Breast epithelium (tissue), 3 donors: ENCODE measurements around the gene GSTM3.

Experiments used
- POLR2A ChIP-seq: fragments of 450-650 bp; IDR thresholded peaks from one replicate; pipeline ENCODE4 v1.6.1; 2016; ENCODE audit warnings: antibody characterized with exemption, mild to moderate bottlenecking, moderate library complexity
- POLR2AphosphoS5 ChIP-seq, 3 donors: sonication (generic); formaldehyde crosslinking; IDR thresholded peaks; one replicate each; pipeline ENCODE4 v1.6.1; 2017; ENCODE audit warnings: antibody characterized with exemption in 3 of 3
- TF ChIP-seq, protein P1 (sequence below), 3 donors: fragments of 450-650 bp; IDR thresholded peaks; one replicate each; pipeline ENCODE4 v1.5.1; 2016 to 2017; ENCODE audit warnings: antibody characterized with exemption in 3 of 3, mild to moderate bottlenecking in 3 of 3, moderate library complexity in 3 of 3

DNA sequence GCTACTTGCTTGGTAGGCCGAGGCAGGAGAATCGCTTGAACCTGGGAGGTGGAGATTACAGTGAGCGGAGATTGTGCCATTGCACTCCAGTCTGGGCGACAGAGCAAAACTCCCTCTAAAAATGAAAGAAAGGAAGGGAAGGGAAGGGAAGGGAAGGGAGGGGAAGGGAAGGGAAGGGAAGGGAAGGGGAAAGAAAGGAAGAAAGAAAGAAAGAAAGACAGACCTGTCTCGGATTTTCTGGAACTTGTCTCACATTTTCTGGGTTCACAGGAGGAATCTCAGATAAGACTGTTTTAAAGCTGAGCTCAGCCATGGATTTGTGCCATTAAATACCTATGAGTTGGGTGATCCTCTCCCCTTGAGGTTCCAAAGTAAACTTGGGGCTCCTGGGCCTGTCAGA is 15.9 kb downstream of the GSTM3 start:
- TF ChIP-seq POLR2A (no peak), POLR2AphosphoS5 (IDR thresholded peaks at IDR 0.05) (no peak)
- TF ChIP-seq, protein P1, sequence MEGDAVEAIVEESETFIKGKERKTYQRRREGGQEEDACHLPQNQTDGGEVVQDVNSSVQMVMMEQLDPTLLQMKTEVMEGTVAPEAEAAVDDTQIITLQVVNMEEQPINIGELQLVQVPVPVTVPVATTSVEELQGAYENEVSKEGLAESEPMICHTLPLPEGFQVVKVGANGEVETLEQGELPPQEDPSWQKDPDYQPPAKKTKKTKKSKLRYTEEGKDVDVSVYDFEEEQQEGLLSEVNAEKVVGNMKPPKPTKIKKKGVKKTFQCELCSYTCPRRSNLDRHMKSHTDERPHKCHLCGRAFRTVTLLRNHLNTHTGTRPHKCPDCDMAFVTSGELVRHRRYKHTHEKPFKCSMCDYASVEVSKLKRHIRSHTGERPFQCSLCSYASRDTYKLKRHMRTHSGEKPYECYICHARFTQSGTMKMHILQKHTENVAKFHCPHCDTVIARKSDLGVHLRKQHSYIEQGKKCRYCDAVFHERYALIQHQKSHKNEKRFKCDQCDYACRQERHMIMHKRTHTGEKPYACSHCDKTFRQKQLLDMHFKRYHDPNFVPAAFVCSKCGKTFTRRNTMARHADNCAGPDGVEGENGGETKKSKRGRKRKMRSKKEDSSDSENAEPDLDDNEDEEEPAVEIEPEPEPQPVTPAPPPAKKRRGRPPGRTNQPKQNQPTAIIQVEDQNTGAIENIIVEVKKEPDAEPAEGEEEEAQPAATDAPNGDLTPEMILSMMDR (IDR thresholded peaks at IDR 0.05): no peak
